GM18502 (cell line): ENCODE results near the gene ADSS1.
"Not testable (repeated sequence)": the region's sequence is repeated elsewhere in the genome, so short reads cannot be mapped to it uniquely, and the experiment has no call there.

Experiments
- ATAC-seq: cut with Tn5 transposase; IDR thresholded peaks from one replicate; pipeline ENCODE4 v1.9.1; 2021; ENCODE audit warnings: mild to moderate bottlenecking; ENCODE audit not compliant: unreplicated experiment, poor library complexity

The ADSS1 gene

DNA sequence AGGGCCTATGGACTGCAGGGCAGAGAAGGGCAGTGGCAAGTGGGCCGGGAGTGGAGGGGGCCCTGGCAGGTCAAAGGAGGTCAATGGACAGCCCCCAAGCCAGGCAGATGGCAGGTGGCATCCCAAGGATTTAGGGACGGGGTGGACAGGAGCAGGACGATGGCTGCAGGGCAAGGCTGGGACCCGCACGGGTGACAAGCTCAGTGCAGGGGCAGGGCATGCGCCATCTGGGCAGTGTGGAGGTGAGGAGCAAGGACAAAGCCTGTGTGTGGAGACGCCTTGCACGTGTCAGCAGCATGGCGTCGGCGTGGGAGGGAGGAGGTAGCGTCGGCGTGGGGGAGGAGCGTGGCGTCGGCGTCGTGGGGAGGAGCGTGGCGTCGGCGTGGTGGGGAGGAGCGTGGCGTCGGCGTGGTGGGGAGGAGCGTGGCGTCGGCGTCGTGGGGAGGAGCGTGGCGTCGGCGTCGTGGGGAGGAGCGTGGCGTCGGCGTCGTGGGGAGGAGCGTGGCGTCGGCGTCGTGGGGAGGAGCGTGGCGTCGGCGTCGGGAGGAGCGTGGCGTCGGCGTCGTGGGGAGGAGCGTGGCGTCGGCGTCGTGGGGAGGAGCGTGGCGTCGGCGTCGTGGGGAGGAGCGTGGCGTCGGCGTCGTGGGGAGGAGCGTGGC lies 5.3 kb downstream of the ADSS1 start:
- not testable (repeated sequence) for ATAC-seq

DNA sequence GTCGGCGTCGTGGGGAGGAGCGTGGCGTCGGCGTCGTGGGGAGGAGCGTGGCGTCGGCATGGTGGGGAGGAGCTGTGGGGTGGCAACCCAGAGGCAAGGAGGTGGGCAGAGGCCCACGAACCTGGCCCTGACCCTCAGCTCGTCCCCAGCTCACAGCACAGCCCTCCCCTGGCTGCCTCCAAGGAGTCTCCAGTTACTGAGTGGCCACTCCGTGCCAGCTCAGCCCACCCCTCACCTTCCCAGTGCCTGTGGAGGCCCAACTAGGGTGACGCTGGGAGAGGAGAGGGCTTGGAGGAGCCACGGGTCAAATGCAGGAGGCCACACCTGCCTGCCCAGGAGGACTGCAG lies 5.8 kb downstream of the ADSS1 start:
- no peak for ATAC-seq

DNA sequence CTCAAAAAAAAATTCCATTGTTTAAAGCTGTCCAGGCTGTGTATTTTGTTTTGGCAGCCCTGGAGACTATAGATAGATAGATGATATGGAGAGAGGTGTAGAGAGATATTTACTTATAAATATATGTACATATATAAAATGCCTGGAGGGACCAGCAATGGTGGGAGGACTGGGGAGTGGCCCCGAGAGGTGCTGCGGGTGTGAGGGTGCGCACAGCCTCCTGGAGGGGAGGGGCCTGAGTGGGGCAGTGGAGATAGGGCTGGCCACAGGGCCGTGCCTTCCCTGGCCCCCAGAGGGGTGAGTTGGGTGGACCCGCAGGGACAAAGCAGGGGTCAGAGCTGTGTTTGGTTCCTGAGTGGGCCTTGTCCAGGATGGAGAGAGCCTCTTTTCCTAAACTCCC lies 6.5 kb downstream of the ADSS1 start:
- no peak for ATAC-seq

GRCh38 chr14:104731320-104732294 lies 7.6 kb downstream of the ADSS1 start:
- no peak for ATAC-seq

DNA sequence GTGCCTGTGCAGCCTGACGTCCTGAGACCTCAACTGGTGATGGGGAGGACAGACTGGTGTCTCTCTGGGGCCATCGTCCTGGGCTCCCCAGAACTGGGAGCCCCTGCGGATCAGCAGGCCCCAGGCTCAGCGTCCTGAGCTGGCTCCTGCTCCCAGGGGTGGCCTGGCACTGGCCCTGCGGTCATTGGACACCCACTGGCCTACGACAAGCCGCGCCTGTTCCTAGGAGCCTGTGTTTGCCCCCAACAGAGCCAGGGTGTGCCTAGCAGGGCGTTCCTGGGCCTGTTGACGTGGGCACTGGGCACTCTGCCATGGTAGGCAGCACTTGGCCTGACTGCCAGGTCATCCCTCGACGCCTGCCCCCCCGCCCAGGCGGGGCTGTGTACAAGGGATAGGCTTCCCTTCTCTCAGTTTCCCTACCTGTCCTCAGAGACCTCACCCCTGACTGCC lies 8.4 kb downstream of the ADSS1 start:
- no peak for ATAC-seq

GRCh38 chr14:104732931-104733681 lies 9.1 kb downstream of the ADSS1 start:
- ATAC-seq = no peak

DNA sequence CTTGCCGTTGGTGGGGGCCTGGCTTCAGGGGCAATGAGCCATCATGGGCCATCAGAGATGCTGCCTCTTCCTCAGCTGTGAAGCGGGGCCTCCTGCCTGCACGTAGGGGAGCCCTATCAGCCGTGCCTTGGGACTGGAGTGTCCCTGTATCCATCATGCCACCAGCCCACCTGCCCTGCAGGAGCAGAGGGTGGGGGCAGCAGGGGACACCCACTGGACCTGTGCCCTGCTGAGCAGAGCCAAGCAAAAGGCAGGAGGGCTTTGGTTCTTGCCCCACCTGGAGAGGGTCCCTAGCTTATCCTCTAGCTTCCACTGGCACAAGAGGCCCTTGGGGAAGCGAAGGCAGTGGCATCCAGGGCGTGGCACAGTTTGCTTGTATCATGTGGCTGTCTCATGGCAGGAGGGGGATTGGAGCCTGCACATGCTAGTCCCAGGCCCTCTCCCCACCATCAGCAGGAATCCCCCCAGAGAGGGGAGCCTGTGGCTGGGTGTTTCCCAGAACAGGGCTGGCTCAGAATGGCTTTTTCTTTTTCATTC lies 10.1 kb downstream of the ADSS1 start:
- no peak for ATAC-seq

DNA sequence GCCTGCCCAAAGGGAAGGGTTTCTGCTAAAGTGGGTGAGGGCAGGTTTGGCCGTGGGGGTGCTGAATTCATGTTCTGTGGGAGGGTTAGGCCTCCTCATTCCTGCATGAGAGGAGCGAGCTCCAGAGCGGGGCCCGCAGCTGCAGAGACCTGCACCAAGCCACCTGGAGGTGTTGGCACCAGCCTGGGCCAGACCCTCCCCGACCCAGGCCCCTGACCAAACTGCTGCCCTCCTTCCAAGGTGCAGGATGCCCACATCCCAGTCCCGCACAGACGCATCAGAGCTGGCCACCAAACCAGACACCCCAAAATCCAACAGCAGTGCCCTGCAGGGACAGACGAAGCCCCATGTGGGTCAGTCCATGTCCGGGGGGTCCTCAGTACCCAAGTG lies 10.6 kb downstream of the ADSS1 start:
- ATAC-seq = no peak

DNA sequence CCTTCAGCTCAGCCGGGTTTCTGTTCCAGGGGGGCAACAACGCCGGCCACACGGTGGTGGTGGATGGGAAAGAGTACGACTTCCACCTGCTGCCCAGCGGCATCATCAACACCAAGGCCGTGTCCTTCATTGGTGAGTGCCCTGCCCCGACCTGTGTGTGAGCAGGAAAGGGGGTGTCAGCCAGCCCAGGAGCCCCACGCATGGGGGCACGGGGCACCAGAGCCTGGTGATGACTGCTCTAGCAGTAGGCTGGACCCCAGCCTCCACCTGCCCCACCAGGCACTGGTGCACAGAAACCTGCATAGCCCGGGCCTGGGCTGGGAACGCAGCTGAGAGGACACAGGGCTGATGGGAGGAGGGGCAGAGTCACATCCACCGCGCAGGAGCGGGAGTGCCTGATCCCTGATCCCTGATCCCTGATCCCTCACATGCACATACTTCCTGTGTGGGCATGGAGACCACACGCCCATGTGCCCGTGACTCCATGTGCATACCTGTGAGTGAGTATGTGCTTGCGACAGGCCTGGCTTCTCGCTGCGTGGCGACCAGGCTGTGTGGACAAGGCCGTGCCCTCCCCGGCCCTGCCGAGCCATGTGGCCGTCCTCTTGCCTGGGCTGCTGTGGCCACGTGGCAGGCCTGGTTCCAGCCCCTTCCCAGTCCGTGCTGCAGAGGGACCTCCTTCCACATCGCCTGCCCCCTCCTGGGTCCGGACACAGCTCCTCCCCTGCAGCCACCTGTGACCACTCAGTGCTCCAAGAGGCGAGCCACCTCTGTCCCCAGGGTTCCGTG lies 11.2 kb downstream of the ADSS1 start:
- no peak for ATAC-seq

DNA sequence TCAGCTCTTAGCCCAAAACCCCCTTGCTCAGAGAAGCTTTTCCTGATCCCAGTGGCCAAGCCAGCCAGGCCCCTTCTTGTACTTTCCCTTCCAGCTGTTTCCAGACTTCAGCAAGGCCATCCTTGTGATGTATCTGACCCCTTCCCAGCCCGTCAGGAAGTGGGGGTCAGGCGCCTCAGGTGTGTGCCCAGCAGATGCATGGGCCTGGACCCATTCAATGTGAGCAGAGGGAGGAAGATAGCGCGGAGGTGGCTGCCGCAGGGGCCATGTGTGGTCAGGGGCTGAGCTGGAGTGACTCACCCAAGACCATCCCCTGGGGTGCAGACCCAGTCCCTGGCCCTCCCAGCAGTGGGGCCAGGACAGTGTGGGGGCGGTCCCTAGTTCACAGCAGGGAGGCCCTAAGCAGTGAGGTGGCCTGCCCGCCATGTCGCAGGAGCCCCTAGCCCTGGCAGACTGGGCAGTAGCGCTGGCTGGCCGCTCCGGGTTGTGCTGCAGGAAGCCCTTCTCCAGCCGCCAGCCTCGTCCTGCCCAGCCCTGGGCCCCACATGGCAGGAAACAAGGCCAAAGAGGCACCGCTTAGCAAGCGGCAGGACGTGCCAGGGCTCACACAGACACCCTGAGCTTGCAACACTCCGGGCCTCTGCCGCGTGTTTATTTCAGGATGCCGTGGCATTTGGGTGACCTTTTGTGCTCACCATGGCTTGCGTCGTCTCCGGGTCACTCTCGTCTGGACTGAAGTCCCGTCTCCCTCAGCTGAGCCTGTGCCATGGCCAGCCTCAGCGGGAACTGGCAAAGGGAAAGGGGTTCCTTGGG lies 12.0 kb downstream of the ADSS1 start:
- ATAC-seq = no peak

DNA sequence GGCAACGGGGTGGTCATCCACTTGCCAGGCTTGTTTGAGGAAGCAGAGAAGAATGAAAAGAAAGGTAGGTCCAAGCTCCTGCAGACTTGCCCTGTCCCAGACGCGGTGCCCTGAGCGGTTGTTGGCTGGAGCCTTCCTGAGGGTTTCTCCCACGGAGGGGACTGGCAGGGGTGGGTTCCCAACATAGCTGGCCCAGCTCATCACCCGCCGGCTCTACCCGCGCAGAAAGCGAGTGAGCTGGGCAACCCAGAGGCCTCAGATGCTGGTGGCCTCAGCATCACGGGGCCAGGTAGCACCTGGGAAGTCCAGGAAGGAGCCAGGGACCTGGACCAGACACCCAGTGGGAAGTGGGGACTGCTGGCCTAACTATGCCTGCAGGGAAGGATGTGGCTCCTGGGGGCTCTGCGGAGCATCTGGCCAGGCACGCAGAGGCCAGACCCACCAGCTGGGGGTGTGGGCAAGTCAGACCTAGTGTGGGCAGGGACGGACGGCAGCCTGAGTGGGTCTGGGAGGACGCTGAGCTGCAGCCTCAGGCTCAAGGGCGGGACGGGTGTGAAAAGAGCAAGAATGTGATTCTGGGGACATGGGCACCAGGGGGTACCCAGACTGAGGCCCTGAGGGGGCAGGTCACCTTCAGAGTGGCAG lies 14.5 kb downstream of the ADSS1 start:
- ATAC-seq = no peak

DNA sequence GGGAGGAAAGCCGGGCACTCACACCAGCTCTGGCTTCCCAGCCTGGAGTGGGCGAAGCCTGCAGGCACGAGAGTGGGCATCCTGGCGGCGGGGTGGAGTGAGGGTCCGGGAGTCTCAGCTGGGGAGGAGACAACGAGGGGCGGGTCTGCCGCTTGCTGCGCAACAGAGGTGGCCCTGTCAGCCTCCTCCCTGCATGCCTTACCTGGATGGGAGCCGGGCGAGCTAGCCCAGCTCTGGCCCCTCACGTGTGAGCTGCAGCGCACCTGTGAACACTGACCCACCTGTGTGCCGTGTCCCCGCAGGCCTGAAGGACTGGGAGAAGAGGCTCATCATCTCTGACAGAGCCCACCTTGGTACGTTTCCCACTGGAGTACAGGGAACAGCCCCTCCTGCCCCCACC lies 15.0 kb downstream of the ADSS1 start:
- ATAC-seq = no peak

DNA sequence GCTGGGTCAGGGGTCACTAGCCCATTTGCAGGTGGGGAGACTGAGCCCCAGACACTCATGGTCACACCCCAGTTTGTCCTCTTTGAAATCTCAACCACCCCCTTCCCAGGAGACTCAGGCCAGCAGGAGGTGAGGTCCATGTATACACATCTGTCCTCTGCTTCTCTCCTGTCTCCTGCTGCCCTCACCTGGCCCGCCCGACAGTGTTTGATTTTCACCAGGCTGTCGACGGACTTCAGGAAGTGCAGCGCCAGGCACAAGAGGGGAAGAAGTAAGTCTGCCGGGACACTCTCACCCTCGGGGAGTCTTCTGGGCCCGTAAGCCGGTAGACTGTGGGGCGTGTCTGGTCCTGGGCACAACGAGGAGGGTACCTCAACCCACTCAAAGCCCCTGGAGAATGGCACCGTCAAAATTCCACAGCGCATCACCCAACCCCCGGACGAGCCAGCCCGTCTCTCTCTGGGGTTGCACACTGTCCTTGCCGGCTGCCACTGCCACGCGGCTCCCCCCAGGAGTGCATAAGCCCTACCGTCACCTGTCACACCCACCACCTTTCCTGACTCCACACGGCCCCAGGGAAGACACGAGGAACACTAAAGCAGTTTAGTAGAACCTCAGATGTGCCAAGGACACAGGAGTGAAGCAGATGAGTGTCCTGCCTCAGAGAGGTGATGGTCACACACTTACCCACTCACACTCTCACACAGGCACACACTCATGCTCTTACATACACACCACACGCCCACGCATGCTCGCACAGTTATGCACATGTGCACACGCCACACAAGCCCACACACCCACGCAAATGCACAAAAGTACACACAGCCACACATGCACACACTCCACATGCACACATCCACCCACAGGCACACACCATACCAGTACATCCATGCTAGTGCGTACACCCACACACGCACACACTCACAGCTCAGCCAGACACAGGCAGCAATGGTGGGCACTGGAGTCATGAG lies 15.8 kb downstream of the ADSS1 start:
- no peak for ATAC-seq

- no peak for ATAC-seq
Observed at GRCh38 chr14:104741108-104741802, 17.2 kb downstream of the ADSS1 start.

GRCh38 chr14:104741803-104742251 lies 17.8 kb downstream of the ADSS1 start:
- no peak for ATAC-seq

DNA sequence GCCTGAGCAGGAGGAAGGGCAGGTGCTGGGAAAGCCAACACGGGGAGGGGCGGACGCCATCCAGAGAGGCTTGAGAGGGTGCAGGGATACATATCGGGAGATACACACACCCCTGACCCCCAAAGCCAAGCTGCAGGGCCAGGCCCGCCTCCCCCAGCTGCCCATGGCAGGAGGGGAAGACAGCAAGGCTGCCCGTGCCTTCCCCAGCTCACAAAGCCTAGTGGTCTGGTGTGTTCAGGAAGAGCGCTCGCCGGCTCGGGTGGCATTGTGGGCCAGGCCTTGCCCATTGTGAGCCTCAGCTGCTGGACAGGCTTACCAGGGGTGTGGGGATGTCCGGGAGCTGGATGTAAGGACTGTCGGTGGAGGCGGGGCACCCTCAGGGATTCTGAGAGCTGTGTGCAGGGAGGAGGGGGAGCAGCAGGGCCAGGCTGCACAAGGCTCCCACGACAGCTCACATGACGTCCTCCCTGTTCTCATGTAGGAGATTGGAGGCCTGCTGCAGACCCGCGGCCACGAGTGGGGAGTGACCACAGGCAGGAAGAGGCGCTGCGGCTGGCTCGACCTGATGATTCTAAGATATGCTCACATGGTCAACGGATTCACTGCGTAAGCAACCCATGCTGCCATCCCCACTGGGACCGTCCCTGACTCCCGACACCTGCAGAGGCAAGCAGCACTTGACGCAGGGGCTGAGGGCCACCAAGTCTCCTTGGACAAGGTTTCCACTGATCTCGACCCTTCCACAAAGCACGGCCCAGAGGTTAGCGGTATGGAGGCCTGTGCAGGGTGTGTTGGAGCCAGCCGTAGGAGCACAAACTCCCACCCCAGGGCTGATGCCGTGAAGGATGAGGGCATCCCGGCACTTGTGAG lies 18.8 kb downstream of the ADSS1 start:
- no peak for ATAC-seq
